HepG2 (cell line): ENCODE measurements around the gene PKD2L2. TPM values are rescaled to one million over a fixed set of nuclear protein-coding genes. Genes with fewer than 3 reads are reported as not detected.

Experiments
- ATAC-seq: fragments of 200-7000 bp; cut with Tn5 transposase; 3 replicates; pipeline ENCODE4 v1.9.1; 2020; ENCODE audit warnings: mild to moderate bottlenecking, moderate library complexity
- BruUV-seq: library from RNA; stranded (reverse); fragments of 400-500 nt; replicated peaks from 2 replicates; lab custom pipeline; 2021; lab: Mats Ljungman, UMichigan
- CTCF ChIA-PET: fragments of 300-600 bp; formaldehyde crosslinking; extraction: SDS; loops from one replicate; lab custom pipeline; 2021; ENCODE audit warnings: low total read pairs, inconsistent platforms, low intra/inter-chr PET ratio; lab: Yijun Ruan, JAX
- POLR2A ChIA-PET: fragments of 350-600 bp; sonication (Branson Sonifier 250); formaldehyde crosslinking; loops from one replicate; lab custom pipeline; 2020; ENCODE audit warnings: antibody characterized with exemption, inconsistent platforms; lab: Yijun Ruan, JAX
- DNase-seq: peaks from one replicate; pipeline ENCODE4 v3.0.0-alpha.2; 2015; ENCODE audit warnings: low spot score
- FAIRE-seq: peaks from 3 replicates; lab custom pipeline; 2011; peaks lifted over from hg19 to GRCh38; lab: Jason Lieb, UNC
- H2AFZ ChIP-seq: one replicate; pipeline ENCODE4 v1.6.1; 2011; ENCODE audit warnings: low read length, inconsistent platforms
- H3K27ac ChIP-seq: fragments of 300-600 bp; 3 replicates; pipeline ENCODE4 v1.8.0; 2011; ENCODE audit warnings: mixed run types, mild to moderate bottlenecking, mixed read lengths, low read length, inconsistent platforms; ENCODE audit not compliant: insufficient read depth; ENCODE audit errors: extremely low read length
- H3K27me3 ChIP-seq, 2 experiments: fragments of 200-600 bp in 1 of 2; 2 replicates in 1 of 2; 3 replicates in 1 of 2; pipeline versions ENCODE4 v1.6.0 to v1.8.0; 2011; ENCODE audit warnings: low read length in 2 of 2, mild to moderate bottlenecking in 2 of 2, moderate library complexity in 2 of 2, inconsistent platforms in 1 of 2; ENCODE audit not compliant: insufficient read depth in 2 of 2, control insufficient read depth in 1 of 2
- H3K36me3 ChIP-seq, 2 experiments: fragments of 200-600 bp in 1 of 2; replicated peaks in 1 of 2; 2 replicates in 1 of 2; 3 replicates in 1 of 2; pipeline versions ENCODE4 v1.5.1 to v1.8.0; 2011; ENCODE audit warnings: low read length in 2 of 2, inconsistent platforms in 1 of 2; ENCODE audit not compliant: insufficient read depth in 2 of 2, control insufficient read depth in 1 of 2
- H3K4me1 ChIP-seq: 2 replicates; pipeline ENCODE4 v1.5.1; 2012; ENCODE audit warnings: low read length, inconsistent platforms; ENCODE audit not compliant: insufficient read depth
- H3K4me2 ChIP-seq: 2 replicates; pipeline ENCODE4 v1.6.0; 2011; ENCODE audit warnings: low read depth, low read length, inconsistent platforms
- H3K4me3 ChIP-seq, 3 experiments: fragments of 200-600 bp in 1 of 3; sonication (generic), shearing (Covaris generic) in 1 of 3; replicated peaks in 1 of 3; 2 replicates each; pipeline ENCODE4 v1.5.1; 2011 to 2016; ENCODE audit warnings: low read length in 3 of 3, inconsistent platforms in 2 of 3, low read depth in 2 of 3, mild to moderate bottlenecking in 2 of 3, control low read depth in 1 of 3, mixed read lengths in 1 of 3; ENCODE audit not compliant: insufficient read depth in 1 of 3
- H3K79me2 ChIP-seq: one replicate; pipeline ENCODE4 v1.6.1; 2011; ENCODE audit warnings: low read length, inconsistent platforms; ENCODE audit not compliant: insufficient read depth
- H3K9ac ChIP-seq: 2 replicates; pipeline ENCODE4 v1.6.0; 2011; ENCODE audit warnings: mild to moderate bottlenecking, low read depth, low read length, inconsistent platforms; ENCODE audit not compliant: insufficient read depth
- H3K9me3 ChIP-seq: 2 replicates; pipeline ENCODE4 v1.5.1; 2012; ENCODE audit warnings: mild to moderate bottlenecking, low read length
- H4K20me1 ChIP-seq: 2 replicates; pipeline ENCODE4 v1.6.0; 2011; ENCODE audit warnings: inconsistent platforms, mild to moderate bottlenecking, low read length, moderate library complexity; ENCODE audit not compliant: insufficient read depth
- CREM ChIP-seq, 2 experiments: sonication (generic) in 1 of 2; formaldehyde crosslinking in 1 of 2; IDR thresholded peaks; 2 replicates each; pipeline versions ENCODE4 v1.4.0 to v1.6.1; 2016 to 2020; ENCODE audit warnings: antibody characterized with exemption in 1 of 2, mild to moderate bottlenecking in 1 of 2, missing genetic modification reagents in 1 of 2
- HOMEZ ChIP-seq: IDR thresholded peaks from 2 replicates; pipeline ENCODE4 v1.6.1; 2016; ENCODE audit warnings: low read depth
- KDM3A ChIP-seq: IDR thresholded peaks from 2 replicates; pipeline ENCODE4 v1.6.1; 2018; ENCODE audit warnings: low read depth, missing compliant biosample characterization
- MTA3 ChIP-seq: sonication (generic); formaldehyde crosslinking; IDR thresholded peaks from 2 replicates; pipeline ENCODE4 v1.4.0; 2020; ENCODE audit warnings: missing genetic modification reagents
- MXD4 ChIP-seq: IDR thresholded peaks from 2 replicates; pipeline ENCODE4 v1.6.1; 2016; ENCODE audit warnings: mild to moderate bottlenecking, missing biosample characterization, missing genetic modification reagents
- NFYC ChIP-seq: IDR thresholded peaks from 2 replicates; pipeline ENCODE4 v1.6.1; 2016; ENCODE audit warnings: missing genetic modification reagents, missing compliant biosample characterization
- PCBP1 ChIP-seq: fragments of 200-400 bp; formaldehyde crosslinking; IDR thresholded peaks from 2 replicates; pipeline ENCODE4 v1.6.1; 2017; ENCODE audit warnings: mild to moderate bottlenecking, low read depth, low read length, borderline replicate concordance
- PTBP1 ChIP-seq: fragments of 200-400 bp; formaldehyde crosslinking; IDR thresholded peaks from 2 replicates; pipeline ENCODE4 v1.6.1; 2018; ENCODE audit warnings: low read length, low read depth; ENCODE audit not compliant: poor library complexity, severe bottlenecking
- TOE1 ChIP-seq: sonication (generic); formaldehyde crosslinking; IDR thresholded peaks from 2 replicates; pipeline ENCODE4 v1.4.0; 2020; ENCODE audit warnings: mild to moderate bottlenecking, missing genetic modification reagents
- ZNF333 ChIP-seq: sonication (generic); formaldehyde crosslinking; IDR thresholded peaks from 2 replicates; pipeline ENCODE4 v1.4.0; 2020; ENCODE audit warnings: mild to moderate bottlenecking, missing genetic modification reagents, borderline replicate concordance
- ZSCAN20 ChIP-seq: sonication (generic); formaldehyde crosslinking; IDR thresholded peaks from 2 replicates; pipeline ENCODE4 v1.4.0; 2020; ENCODE audit warnings: missing genetic modification reagents, mild to moderate bottlenecking, borderline replicate concordance
- WGBS: methylation state at CpG from one replicate; pipeline ENCODE4 v1.1.6; 2017; ENCODE audit warnings: low lambda C conversion rate; 5-methylcytosine and 5-hydroxymethylcytosine counted together
- in situ Hi-C: cut with HindIII; loops from 2 replicates; pipeline ENCODE4 v1.10.0; 2017; ENCODE audit warnings: low pct_unique_long_range_greater_than_20kb; ENCODE audit not compliant: extremely low pct_ligation_motif_present
- intact Hi-C: fragments of 100-400 bp; cut with micrococcal nuclease; formaldehyde crosslinking; loops from one replicate; pipeline ENCODE4 v1.10.0; 2022; ENCODE audit not compliant: unreplicated experiment
- polyA plus RNA-seq, 8 experiments: library from polyadenylated mRNA; depleted of rRNA in 3 of 8; stranded (reverse) in 7 of 8; unstranded in 1 of 8; fragments of >200 nt; fragmentation: Illumina TruSeq in 4 of 8; extraction: Trizol in 4 of 8; gene quantifications; 2 replicates each; pipeline versions ENCODE4 v1.2.1 to v1.2.3, GENCODE V29; 2011 to 2016; ENCODE audit warnings: low read depth in 4 of 8, missing spikeins in 1 of 8, mixed read lengths in 1 of 8; ENCODE audit not compliant: insufficient read depth in 1 of 8
- total RNA-seq, 5 experiments: library from RNA; depleted of rRNA; stranded (reverse); fragments of >200 nt; fragmentation: Illumina TruSeq; extraction: Trizol; gene quantifications; 2 replicates each; pipeline ENCODE4 v1.2.3, GENCODE V29; 2016; ENCODE audit warnings: low read depth in 1 of 5
- TF ChIP-seq, protein P1 (sequence below): sonication (generic); formaldehyde crosslinking; IDR thresholded peaks from 2 replicates; pipeline ENCODE4 v1.5.1; 2020; ENCODE audit warnings: mild to moderate bottlenecking, missing genetic modification reagents, borderline replicate concordance
- TF ChIP-seq, protein P2 (sequence below): sonication (generic); formaldehyde crosslinking; IDR thresholded peaks from 2 replicates; pipeline ENCODE4 v1.8.1; 2023; ENCODE audit warnings: mild to moderate bottlenecking, missing genetic modification reagents

Gene PKD2L2
- total and polyA plus RNA-seq, 2 of the 13 experiments (the other 11 are each of a cell fraction or from before 2014, with no cell fraction given), result not detected

GRCh38 chr5:137842296-137842695, 47.0 kb upstream of the PKD2L2 start:
- Histone ChIP-seq H3K9me3 (no peaks in the 10 kb centered on the region), H3K4me3 (no peak overlapping the region), H3K36me3 (no peaks in the 10 kb centered on the region), H4K20me1 (no peaks in the 10 kb centered on the region), H3K27ac (no peak overlapping the region), H3K4me1 (no peaks in the 10 kb centered on the region), H3K4me2 (no peak overlapping the region), H3K27me3 (no peaks in the 10 kb centered on the region; a peak in 1 of 5 replicates), H3K79me2 (no peaks in the 10 kb centered on the region), H3K9ac (no peak overlapping the region), H2AFZ (no peak overlapping the region)
- intact Hi-C loops, result no loop called here
- no peak for FAIRE-seq
- POLR2A ChIA-PET, result no interaction called here
- CTCF ChIA-PET, result no interaction called here
- in situ Hi-C loops, result no loop called here
- no peak for TF ChIP-seq TOE1 (CRISPR knock-in tag)
- DNase-seq, result no peak
- BruUV-seq, result no TSS peak
- 32% methylated on average over 5 of the region's 5 CpGs for WGBS
- ATAC-seq, result no peak

DNA sequence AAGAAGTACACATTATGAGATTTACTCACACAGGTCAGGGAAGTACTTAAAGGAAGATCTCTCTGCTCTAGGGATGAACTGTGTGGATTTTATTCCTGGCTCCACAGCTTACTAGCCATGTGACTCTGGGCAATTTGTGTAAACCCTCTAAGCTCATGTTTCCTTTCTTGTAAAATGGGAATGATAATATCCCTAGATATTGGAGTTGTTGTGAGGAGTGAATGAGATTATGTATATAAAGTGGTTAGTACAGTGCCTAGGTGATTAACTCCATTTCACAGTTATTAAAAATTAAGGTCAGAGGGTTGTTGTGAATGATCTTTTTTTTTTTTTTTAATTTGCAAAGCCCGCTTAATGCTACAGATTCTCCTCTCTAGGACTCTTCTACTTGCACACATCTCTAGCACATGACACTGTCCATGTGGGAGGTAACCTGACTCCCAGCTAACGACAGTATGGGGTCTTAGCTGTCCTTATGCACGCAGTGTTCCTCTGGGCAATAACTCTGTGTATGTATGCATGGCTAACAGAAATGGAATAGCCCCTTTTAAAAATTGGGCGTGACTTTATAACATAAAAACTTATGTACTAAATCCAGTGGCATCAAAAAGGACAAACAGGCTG, 45.5 kb upstream of the PKD2L2 start:
- Histone ChIP-seq H3K27ac (no peak overlapping the region), H3K27me3 (no peaks in the 10 kb centered on the region; a peak in 1 of 5 replicates), H3K79me2 (no peaks in the 10 kb centered on the region), H4K20me1 (no peaks in the 10 kb centered on the region), H3K9me3 (no peaks in the 10 kb centered on the region), H2AFZ (no peak overlapping the region), H3K4me1 (no peaks in the 10 kb centered on the region), H3K36me3 (no peaks in the 10 kb centered on the region), H3K4me3 (no peak overlapping the region), H3K4me2 (no peak overlapping the region), H3K9ac (no peak overlapping the region)
- in situ Hi-C loops (no loop called here), intact Hi-C loops (no loop called here)
- ChIA-PET POLR2A (no interaction called here), CTCF (no interaction called here)
- FAIRE-seq (no peak), DNase-seq (no peak), ATAC-seq (no peak)
- whole genome bisulfite sequencing, result 3% methylated on average over 4 of the region's 4 CpGs
- BruUV-seq, result no TSS peak
- TF ChIP-seq HOMEZ (CRISPR knock-in tag) (no peak), NFYC (CRISPR knock-in tag) (no peak), MTA3 (no peak), MXD4 (CRISPR knock-in tag) (no peak), CREM (IDR thresholded peaks at IDR 0.05) (no peak), CREM (CRISPR knock-in tag; IDR thresholded peaks at IDR 0.05) (no peak), PTBP1 (no peak), PCBP1 (no peak), ZNF333 (CRISPR knock-in tag) (no peak), ZSCAN20 (CRISPR knock-in tag) (no peak), KDM3A (no peak)
- TF ChIP-seq, protein P1, sequence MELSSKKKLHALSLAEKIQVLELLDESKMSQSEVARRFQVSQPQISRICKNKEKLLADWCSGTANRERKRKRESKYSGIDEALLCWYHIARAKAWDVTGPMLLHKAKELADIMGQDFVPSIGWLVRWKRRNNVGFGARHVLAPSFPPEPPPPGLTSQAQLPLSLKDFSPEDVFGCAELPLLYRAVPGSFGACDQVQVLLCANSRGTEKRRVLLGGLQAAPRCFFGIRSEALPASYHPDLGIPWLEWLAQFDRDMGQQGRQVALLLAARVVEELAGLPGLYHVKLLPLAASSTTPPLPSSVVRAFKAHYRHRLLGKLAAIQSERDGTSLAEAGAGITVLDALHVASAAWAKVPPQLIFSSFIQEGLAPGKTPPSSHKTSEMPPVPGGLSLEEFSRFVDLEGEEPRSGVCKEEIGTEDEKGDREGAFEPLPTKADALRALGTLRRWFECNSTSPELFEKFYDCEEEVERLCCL (CRISPR knock-in tag), result no peak
- TF ChIP-seq, protein P2, sequence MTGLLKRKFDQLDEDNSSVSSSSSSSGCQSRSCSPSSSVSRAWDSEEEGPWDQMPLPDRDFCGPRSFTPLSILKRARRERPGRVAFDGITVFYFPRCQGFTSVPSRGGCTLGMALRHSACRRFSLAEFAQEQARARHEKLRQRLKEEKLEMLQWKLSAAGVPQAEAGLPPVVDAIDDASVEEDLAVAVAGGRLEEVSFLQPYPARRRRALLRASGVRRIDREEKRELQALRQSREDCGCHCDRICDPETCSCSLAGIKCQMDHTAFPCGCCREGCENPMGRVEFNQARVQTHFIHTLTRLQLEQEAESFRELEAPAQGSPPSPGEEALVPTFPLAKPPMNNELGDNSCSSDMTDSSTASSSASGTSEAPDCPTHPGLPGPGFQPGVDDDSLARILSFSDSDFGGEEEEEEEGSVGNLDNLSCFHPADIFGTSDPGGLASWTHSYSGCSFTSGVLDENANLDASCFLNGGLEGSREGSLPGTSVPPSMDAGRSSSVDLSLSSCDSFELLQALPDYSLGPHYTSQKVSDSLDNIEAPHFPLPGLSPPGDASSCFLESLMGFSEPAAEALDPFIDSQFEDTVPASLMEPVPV (CRISPR knock-in tag), result no peak
